MCF 10A (cell line): Measurements from ENCODE around the gene TNIP3. TPM values are rescaled to one million over a fixed set of nuclear protein-coding genes. Genes with fewer than 3 reads are reported as not detected.

Experiments
- BruUV-seq: library from RNA; stranded (reverse); fragments of 400-500 nt; replicated peaks from 2 replicates; lab custom pipeline; 2021; lab: Mats Ljungman, UMichigan
- CTCF ChIA-PET: fragments of 300-600 bp; sonication (Branson Sonifier 250); formaldehyde crosslinking; extraction: SDS; loops from one replicate; lab custom pipeline; 2021; ENCODE audit warnings: antibody characterized with exemption, inconsistent platforms; lab: Yijun Ruan, JAX
- POLR2A ChIA-PET: fragments of 300-600, 350-650 bp; sonication (Branson Sonifier 250); formaldehyde crosslinking; extraction: SDS; loops from one replicate; lab custom pipeline; 2020; ENCODE audit warnings: antibody characterized with exemption, inconsistent platforms; lab: Yijun Ruan, JAX
- DNase-seq: peaks from one replicate; pipeline ENCODE4 v3.0.0-alpha.2; 2018; ENCODE audit not compliant: unreplicated experiment
- H3K27ac Mint-ChIP-seq: one replicate; pipeline ENCODE4 v1.8.0; 2022; ENCODE audit warnings: mild to moderate bottlenecking, low read depth, mixed read lengths; ENCODE audit not compliant: unreplicated experiment
- H3K27me3 Mint-ChIP-seq: one replicate; pipeline ENCODE4 v1.8.0; 2022; ENCODE audit warnings: mixed read lengths; ENCODE audit not compliant: insufficient read depth, unreplicated experiment
- H3K36me3 Mint-ChIP-seq: one replicate; pipeline ENCODE4 v1.8.0; 2022; ENCODE audit warnings: mild to moderate bottlenecking, moderate library complexity, mixed read lengths; ENCODE audit not compliant: insufficient read depth, unreplicated experiment
- H3K4me1 Mint-ChIP-seq: one replicate; pipeline ENCODE4 v1.8.0; 2022; ENCODE audit warnings: mixed read lengths; ENCODE audit not compliant: insufficient read depth, unreplicated experiment
- H3K4me3 Mint-ChIP-seq: one replicate; pipeline ENCODE4 v1.8.0; 2022; ENCODE audit warnings: mild to moderate bottlenecking, moderate library complexity, mixed read lengths; ENCODE audit not compliant: unreplicated experiment
- H3K9me3 Mint-ChIP-seq: one replicate; pipeline ENCODE4 v1.8.0; 2022; ENCODE audit warnings: mixed read lengths; ENCODE audit not compliant: unreplicated experiment
- intact Hi-C: fragments of 100-400 bp; cut with micrococcal nuclease; formaldehyde crosslinking; loops from 2 replicates; pipeline ENCODE4 v1.14.1; 2022
- total RNA-seq: library from RNA; stranded (reverse); gene quantifications from 2 replicates; pipeline ENCODE4 v1.2.3, GENCODE V29; 2022
- TF ChIP-seq, protein P1 (sequence below): fragments of 200-600 bp; IDR thresholded peaks from one replicate; pipeline ENCODE4 v1.8.0; 2022; ENCODE audit warnings: antibody characterized with exemption, mild to moderate bottlenecking; ENCODE audit not compliant: unreplicated experiment

TNIP3 gene
- total RNA-seq, 1 experiment from 2014 or later = 2.1 TPM

DNA sequence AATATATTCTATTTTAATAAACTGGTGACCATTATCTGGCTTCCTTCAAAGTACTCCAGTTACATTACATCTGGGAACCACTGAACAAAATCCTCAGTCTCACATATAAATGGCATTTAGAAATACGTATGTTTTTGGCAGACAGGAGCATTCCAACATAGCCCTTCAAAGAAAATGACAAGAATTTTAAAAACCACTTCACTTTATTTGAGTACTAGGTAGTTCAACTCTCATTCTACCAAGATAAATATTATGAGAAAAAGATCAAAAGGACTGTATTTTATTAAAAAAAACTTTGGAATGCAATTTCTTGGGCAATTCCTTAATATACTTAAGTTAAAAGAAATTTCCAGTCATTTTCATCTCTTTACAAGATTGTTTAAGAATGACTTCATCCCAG lies 17.6 kb downstream of the TNIP3 start:
- CTCF ChIA-PET = interaction anchor here (0.6 to 0.7 kb wide), 3 partner anchors 17 to 1223 kb away, joined by 3 read pairs; no protein-coding TSS in a partner anchor

DNA sequence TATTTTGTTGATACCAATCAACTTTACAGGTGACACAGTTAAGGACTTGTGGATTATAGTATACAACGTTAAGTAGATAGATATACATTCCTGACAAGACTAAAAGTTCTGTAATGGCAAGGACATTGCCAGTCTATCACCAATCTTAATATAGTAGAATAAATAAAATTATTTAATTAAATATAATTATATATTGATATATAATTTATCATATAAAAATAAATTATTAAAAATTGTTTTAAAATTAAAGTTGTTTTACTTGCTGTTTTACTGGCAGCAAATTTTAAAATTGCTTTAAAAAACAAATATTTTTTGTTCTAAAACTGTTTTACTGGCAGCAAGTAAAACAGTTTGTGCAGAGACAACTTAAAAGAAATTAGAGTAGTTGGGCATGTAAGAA lies 18.7 kb downstream of the TNIP3 start:
- TF ChIP-seq, protein P1, sequence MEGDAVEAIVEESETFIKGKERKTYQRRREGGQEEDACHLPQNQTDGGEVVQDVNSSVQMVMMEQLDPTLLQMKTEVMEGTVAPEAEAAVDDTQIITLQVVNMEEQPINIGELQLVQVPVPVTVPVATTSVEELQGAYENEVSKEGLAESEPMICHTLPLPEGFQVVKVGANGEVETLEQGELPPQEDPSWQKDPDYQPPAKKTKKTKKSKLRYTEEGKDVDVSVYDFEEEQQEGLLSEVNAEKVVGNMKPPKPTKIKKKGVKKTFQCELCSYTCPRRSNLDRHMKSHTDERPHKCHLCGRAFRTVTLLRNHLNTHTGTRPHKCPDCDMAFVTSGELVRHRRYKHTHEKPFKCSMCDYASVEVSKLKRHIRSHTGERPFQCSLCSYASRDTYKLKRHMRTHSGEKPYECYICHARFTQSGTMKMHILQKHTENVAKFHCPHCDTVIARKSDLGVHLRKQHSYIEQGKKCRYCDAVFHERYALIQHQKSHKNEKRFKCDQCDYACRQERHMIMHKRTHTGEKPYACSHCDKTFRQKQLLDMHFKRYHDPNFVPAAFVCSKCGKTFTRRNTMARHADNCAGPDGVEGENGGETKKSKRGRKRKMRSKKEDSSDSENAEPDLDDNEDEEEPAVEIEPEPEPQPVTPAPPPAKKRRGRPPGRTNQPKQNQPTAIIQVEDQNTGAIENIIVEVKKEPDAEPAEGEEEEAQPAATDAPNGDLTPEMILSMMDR = no peak
- no peaks in the 10 kb centered on the region for H3K36me3 Mint-ChIP-seq
- BruUV-seq = no TSS peak
- H3K9me3 Mint-ChIP-seq = no peaks in the 10 kb centered on the region
- H3K27me3 Mint-ChIP-seq = no peaks in the 10 kb centered on the region
- DNase-seq = no peak
- ChIA-PET CTCF (no interaction called here), POLR2A (no interaction called here)
- no peaks in the 10 kb centered on the region for H3K4me1 Mint-ChIP-seq
- no peak overlapping the region for H3K27ac Mint-ChIP-seq
- no peak overlapping the region for H3K4me3 Mint-ChIP-seq
- intact Hi-C loops = no loop called here

More for the DNA sequence above, 17.6 kb downstream of the TNIP3 start:
- no TSS peak for BruUV-seq
- DNase-seq = no peak
- intact Hi-C loops = no loop called here
- Mint-ChIP-seq H3K9me3 (no peaks in the 10 kb centered on the region), H3K27me3 (no peaks in the 10 kb centered on the region), H3K27ac (no peak overlapping the region), H3K4me3 (no peak overlapping the region), H3K4me1 (no peaks in the 10 kb centered on the region), H3K36me3 (no peaks in the 10 kb centered on the region)
- TF ChIP-seq, protein P1 = no peak
- POLR2A ChIA-PET = no interaction called here

DNA sequence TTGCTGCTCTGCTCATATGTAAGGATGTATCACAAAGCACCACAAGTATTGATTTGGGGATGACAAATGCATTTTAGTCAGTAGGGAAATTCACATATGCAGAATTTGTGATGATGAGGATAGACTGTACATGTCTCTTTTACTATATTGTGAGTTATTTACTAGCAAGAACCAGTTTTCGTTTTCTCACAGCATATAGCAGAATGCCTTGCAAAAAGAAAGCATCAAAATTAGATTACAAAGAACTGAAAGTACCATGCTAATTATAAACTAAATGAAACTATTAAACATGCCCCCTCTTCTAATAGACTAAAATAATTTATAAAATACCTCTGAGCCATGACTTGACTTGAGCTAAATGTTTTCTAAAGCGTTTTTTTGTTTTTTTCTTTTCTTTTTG lies 20.1 kb downstream of the TNIP3 start:
- TF ChIP-seq, protein P1 = no peak
- DNase-seq = no peak
- intact Hi-C loops = no loop called here
- ChIA-PET CTCF (interaction anchor here (0.7 kb wide), 1 partner anchor 164 kb away, joined by 3 read pairs; no protein-coding TSS in a partner anchor), POLR2A (no interaction called here)
- BruUV-seq = no TSS peak
- no peaks in the 10 kb centered on the region for H3K9me3 Mint-ChIP-seq
- H3K4me1 Mint-ChIP-seq = peaks cover 5% of the 10 kb centered on the region
- H3K27me3 Mint-ChIP-seq = no peaks in the 10 kb centered on the region
- H3K36me3 Mint-ChIP-seq = no peaks in the 10 kb centered on the region
- no peak overlapping the region for H3K27ac Mint-ChIP-seq
- H3K4me3 Mint-ChIP-seq = no peak overlapping the region

DNA sequence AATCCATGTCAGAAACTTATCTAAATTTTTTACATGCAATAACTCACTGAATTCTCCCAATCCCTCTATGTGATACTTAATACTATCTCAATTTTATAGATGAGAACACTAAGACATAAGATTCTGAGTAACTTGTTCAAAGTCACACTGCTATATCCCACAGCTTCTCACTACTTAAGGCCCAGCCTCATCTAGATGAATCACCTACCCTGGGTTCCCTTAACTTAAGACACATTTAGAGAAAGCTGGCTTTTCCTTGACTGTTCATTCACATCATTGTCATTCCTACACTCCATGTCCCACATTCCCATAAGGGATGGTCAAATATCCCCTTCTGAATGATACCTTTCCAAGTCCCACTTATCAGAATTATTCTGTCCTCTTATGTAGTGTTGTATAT lies 21.0 kb downstream of the TNIP3 start:
- Mint-ChIP-seq H3K4me1 (peaks cover 5% of the 10 kb centered on the region), H3K27me3 (no peaks in the 10 kb centered on the region), H3K4me3 (no peak overlapping the region), H3K9me3 (no peaks in the 10 kb centered on the region), H3K27ac (no peak overlapping the region), H3K36me3 (no peaks in the 10 kb centered on the region)
- intact Hi-C loops = no loop called here
- no peak for DNase-seq
- TF ChIP-seq, protein P1 = no peak
- CTCF ChIA-PET = no interaction called here
- no TSS peak for BruUV-seq
- POLR2A ChIA-PET = no interaction called here
